Stimulated activated CD8-positive, alpha-beta memory T cell treated with anti-CD3 and anti-CD28 coated beads, Interleukin-12 subunit alpha, Interleukin-12 subunit beta, amount 100 ng/mL, for 4 hours (primary cell): ENCODE data around the gene SLC7A14.
"Not testable (repeated sequence)": the region's sequence is repeated elsewhere in the genome, so short reads cannot be mapped to it uniquely, and the experiment has no call there.

ENCODE experiments used
- DNase-seq: peaks from one replicate; pipeline ENCODE4 v3.0.0-alpha.2; 2020; ENCODE audit warnings: low read depth

The SLC7A14 gene

GRCh38 chr3:170593634-170594033 is 7.8 kb upstream of the SLC7A14 start:
- DNase-seq: no peak

- no peak for DNase-seq
Observed at GRCh38 chr3:170589113-170589512, 3.2 kb upstream of the SLC7A14 start.

GRCh38 chr3:170585008-170585936 is 603 bp downstream of the SLC7A14 start:
- DNase-seq: no peak

- DNase-seq: no peak
Observed at GRCh38 chr3:170584585-170585007, 1.3 kb downstream of the SLC7A14 start.

- no peak for DNase-seq
Observed at GRCh38 chr3:170579646-170580045, 6.2 kb downstream of the SLC7A14 start.

GRCh38 chr3:170572665-170573253 is 13.1 kb downstream of the SLC7A14 start:
- DNase-seq: no peak

GRCh38 chr3:170567598-170567997 is 18.3 kb downstream of the SLC7A14 start:
- DNase-seq: not testable (repeated sequence)

GRCh38 chr3:170566413-170566812 is 19.5 kb downstream of the SLC7A14 start:
- no peak for DNase-seq

GRCh38 chr3:170565495-170565894 is 20.4 kb downstream of the SLC7A14 start:
- no peak for DNase-seq

- DNase-seq: no peak
Observed at GRCh38 chr3:170564664-170565063, 21.2 kb downstream of the SLC7A14 start.

GRCh38 chr3:170563712-170564423 is 22.0 kb downstream of the SLC7A14 start:
- no peak for DNase-seq

GRCh38 chr3:170562080-170562479 is 23.8 kb downstream of the SLC7A14 start:
- no peak for DNase-seq

GRCh38 chr3:170560717-170561382 is 25.0 kb downstream of the SLC7A14 start:
- DNase-seq: no peak

- DNase-seq: no peak
Observed at GRCh38 chr3:170560296-170560695, 25.6 kb downstream of the SLC7A14 start.

- no peak for DNase-seq
Observed at GRCh38 chr3:170558427-170558826, 27.4 kb downstream of the SLC7A14 start.

GRCh38 chr3:170555329-170555728 is 30.5 kb downstream of the SLC7A14 start:
- no peak for DNase-seq

GRCh38 chr3:170553788-170554757 is 31.8 kb downstream of the SLC7A14 start:
- no peak for DNase-seq

- no peak for DNase-seq
Observed at GRCh38 chr3:170551252-170551651, 34.6 kb downstream of the SLC7A14 start.

- DNase-seq: no peak
Observed at GRCh38 chr3:170542704-170543103, 43.2 kb downstream of the SLC7A14 start.

- no peak for DNase-seq
Observed at GRCh38 chr3:170539897-170540296, 46.0 kb downstream of the SLC7A14 start.

- no peak for DNase-seq
Observed at GRCh38 chr3:170536712-170537111, 49.2 kb downstream of the SLC7A14 start.
